22Rv1 (cell line): ENCODE results near the gene MCHR1.

Experiments used
- ZFX ChIP-seq: fragments of 450-650 bp; IDR thresholded peaks from 2 replicates; pipeline ENCODE4 v1.6.1; 2017; ENCODE audit warnings: antibody characterized with exemption, borderline replicate concordance
- TF ChIP-seq, protein P1 (sequence below): fragments of 450-650 bp; IDR thresholded peaks from 2 replicates; pipeline ENCODE4 v1.5.1; 2017; ENCODE audit warnings: mild to moderate bottlenecking

DNA sequence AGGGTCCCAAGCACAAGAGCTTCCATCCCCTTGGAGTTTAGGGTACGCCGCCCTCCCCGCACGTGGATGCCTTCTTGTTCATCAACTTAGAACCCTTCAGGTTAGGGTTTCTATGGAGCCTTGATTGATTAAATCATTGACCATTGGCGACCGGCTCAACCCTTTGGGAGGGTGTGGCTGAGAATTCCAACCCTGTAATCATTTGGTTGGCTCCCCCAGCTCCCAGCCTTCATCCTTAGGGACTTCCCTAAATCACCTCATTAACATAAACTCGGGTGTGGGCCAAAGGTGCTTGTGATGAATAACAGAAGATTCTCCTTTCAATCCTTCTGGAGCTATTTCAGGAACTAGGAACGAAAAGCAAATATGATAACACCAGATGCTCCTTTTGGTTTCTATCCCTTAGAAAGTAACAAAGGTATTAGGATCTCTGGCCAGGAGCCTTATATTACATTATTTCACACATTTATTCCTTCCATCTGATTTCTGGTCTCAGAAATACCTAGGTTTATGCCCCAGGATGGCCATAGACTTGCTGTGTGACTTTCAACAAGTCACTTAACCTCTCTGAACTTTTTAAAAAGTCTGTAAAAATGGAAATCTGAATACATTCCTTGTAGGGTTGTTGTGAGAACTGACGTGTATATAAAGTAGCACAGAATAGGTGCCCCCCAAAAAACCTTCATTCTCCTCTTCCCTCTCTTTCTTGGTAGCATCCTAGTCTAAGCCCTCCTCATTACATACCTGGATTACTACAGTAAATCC is 26.8 kb downstream of the MCHR1 start:
- TF ChIP-seq, protein P1, sequence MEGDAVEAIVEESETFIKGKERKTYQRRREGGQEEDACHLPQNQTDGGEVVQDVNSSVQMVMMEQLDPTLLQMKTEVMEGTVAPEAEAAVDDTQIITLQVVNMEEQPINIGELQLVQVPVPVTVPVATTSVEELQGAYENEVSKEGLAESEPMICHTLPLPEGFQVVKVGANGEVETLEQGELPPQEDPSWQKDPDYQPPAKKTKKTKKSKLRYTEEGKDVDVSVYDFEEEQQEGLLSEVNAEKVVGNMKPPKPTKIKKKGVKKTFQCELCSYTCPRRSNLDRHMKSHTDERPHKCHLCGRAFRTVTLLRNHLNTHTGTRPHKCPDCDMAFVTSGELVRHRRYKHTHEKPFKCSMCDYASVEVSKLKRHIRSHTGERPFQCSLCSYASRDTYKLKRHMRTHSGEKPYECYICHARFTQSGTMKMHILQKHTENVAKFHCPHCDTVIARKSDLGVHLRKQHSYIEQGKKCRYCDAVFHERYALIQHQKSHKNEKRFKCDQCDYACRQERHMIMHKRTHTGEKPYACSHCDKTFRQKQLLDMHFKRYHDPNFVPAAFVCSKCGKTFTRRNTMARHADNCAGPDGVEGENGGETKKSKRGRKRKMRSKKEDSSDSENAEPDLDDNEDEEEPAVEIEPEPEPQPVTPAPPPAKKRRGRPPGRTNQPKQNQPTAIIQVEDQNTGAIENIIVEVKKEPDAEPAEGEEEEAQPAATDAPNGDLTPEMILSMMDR, result no peak
- no peak for TF ChIP-seq ZFX
